DMS114 treated with DMSO at 0.1 percent for 48 hours (cell line): ENCODE measurements around the gene EDAR.

Experiments
- DNase-seq: peaks from one replicate; lab custom pipeline; 2025; ENCODE audit not compliant: unreplicated experiment; lab: John Stamatoyannopoulos, UW

The EDAR gene

DNA sequence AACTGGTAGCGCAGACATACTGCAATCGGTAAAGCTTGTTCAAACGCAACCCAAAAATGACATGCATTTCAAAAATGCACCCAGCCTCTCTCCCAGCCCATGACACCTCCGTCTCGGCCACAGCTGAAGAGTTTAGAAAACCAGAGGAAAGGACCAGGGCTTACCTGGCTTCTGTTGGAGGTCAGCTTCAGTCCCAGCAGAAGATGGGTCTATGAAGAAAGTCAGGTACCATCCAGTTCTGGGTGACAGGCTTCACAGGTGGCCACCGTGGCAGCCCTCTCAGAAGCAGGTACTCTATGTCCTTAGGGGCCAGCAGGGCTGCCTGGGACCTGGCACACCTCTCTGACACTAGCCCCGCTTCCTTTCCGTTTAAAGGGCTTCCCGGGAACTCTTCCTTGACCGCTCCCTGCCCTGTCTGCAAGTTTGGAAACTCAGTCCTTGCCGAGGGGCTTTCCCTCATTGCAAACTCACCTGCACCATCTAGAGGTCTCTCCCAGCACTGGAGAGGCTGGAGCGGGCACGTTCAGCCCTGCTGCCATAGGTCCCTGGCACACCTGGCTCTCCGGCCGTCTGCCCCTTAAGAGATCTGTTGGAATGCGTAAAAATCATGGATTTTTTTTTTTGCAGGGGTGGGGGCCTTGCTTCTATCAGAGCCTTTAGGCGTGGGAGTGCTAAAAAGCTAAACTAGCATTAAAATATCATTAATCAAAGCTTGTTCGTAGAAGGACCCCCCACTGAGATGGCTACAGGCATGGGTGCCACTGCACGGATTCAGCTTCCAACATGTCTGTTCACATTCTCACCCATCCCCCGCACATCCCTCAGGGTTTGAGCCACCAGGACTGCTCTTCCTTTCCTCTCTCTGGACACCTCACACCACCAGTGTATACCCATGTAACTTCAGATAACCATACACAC is at the start of gene EDAR:
EDAR (minus strand) TSS at position 425 of the 918 bp plus-strand sequence. CDS start 58,206 bp downstream, outside the sequence.
- no peak for DNase-seq

DNA sequence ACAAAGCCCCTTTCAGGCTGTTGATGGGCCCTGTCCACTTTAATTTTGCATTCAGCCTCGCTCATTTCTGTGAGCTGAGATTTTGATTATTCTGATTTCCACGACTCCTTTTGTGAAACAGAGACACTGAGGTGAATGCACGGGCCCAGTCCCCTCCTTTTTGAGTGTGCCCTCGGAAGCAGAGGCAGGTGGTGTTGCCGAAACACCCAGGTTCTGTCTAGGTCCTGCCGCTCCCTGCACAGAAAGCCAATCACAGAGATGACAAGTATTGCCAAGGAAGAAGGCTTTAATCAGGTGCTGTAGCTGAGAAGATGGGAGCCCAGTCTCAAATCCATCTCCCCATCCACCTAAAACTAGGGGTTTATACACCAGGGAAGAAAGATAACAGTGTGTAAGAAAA is 44.2 kb upstream of the EDAR start:
- DNase-seq, result no peak

DNA sequence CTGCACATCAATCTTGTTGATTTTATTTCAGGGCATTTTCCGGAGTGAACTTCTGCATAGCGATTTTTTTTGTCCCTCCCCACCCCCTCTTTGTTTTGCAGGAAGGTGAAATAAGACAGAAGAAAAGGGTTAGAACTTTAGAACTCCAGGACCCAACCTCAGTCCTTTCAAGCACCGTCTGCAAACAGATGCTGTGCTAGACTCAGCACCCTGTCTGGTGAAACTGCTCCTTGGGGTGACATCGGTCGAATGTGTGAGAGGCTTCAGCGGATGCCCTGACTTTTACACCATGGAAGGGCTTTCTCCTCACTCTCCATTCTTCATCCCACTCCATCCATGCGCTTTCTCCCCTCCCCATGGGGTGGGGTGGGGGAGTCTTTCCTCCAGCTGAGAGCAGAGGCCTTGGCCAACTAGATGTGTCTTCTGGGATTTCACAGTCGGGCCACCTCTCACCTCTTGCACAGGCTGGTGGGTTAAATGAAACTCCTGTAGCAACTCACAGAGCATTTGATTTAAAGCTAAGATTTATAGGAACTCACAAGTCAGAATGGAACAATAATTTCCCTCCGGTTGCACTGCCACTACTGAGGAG is 43.3 kb upstream of the EDAR start:
- no peak for DNase-seq

DNA sequence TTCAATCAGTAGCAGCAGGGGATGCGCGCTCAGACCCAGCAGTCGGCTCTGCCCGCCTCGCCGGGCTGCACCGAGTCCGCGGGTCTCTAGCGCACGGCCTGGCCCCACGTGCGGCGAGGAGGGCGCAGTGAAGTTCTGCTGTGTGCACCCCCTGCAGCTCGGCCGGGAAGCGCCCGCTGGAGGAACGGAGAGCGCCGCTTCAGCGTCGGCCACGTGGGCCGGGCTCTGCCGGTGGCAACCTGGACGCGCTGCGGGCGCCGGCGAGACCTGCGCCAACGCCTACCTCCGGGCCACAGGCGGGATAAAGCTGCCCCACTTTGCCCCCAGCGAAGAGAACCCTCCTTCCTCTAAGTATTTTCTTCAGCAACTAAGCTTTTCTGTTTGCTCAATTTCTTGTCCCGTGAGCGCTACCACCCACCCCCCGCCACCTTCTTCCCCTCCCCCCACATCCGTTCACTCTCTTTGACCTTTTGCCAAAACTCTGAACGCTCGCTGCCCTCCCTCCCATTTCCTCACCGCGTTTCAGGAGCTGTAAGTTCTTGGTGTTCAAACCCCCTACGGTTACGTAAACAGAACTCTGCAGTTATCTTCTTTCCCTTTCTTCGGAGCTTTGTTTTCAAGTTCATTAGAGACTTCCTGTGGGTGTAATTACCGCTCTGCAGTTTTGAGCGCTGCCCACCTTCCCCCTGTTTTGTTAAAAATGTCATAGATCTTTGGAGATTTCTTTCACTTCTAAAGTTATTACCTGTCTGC is 42.6 kb upstream of the EDAR start:
- DNase-seq, result no peak

DNA sequence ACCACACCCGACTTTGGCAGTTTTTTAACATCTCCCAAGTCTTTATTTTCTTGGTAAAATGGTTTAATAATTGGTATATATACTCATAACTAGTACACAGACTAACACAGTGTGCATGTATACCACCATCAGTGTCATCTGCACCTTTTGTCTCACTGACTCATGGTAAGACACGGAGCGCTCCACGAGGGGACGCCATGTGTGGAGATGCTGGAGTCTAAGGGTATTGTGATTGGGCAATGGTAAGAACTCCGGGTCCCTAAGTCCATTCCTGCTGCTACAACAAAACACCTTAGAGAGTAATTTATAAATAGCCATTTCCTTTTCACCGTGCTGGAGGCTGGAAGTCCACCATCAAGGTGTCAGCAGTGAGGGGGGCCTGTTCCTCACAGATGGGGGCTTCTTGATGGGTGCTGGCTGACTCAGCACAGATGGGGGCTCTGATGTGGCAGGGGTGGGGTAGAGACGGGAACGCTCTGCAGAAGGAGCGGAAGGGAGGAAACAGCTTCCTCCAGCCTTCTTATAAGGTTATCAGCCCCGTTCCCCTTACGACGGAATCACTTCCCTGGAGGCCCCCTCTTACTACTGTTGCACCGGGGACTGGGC is 42.0 kb upstream of the EDAR start:
- DNase-seq, result no peak

DNA sequence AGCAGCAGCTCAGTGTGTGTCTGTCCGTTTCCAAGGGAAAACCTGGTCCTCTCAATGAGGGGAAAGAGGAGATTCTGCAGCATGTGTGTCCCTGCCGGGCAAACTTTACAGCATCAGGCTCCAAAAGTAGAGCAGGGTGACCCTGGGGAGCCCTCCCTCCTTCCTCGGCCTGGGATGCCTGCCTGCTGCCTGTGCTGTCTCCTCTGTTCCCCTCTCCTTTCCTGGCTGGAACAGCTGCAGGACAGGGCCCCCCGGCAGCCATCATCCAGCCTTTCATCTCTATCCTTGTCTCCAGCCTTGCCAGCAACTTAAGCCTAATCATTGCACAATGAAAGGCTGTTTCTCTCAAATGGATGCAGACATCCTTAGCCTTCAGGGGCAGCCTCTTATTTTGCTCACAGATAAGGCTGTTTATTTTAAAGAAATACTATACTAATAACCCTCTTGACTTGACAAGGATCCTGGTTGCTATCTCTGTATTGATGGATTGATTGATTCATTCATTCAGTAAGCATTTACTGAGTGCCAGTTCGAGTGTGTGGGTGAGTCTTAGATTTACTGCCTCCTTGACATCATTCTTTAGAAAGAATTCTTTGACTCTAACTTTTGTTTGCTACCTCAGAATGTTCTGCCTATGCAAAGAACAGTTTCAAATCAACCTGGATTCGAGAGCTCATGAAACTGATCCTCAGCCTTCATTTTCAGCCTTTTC is 40.6 kb upstream of the EDAR start:
- DNase-seq, result no peak

DNA sequence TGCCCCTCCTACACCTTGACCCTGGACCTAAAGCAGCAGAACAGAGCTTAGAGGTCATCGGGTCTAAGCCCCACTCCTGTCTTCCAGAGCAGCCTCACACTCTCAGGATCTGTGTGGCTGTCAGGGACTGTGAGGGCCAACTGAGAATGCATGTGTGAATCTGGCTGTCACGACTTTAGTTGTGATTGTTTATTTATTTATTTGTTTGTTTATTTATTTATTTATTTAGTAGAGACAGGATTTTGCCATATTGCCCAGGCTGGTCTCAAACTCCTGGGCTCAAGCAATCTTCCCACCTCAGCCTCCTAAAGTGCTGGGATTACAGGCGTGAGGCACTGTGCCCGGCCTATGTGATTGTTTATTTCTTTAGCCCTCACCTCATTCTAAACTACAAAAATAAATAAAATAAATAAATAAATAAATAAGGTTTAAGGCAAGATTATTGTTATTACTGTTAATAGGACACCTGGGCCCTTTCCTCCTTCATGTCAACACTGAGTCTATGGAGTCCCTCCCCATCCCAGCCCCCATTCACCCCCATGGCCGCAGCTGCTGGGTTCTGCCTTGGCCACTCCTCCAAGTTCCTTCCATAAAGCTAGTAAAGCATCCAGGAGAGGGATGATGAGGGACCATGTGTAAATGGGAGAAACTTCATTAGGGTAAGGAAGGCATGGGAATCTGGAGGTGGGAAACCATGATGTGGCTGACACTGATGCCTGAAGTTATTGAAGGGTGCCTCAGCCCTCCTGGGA is 39.9 kb upstream of the EDAR start:
- no peak for DNase-seq

DNA sequence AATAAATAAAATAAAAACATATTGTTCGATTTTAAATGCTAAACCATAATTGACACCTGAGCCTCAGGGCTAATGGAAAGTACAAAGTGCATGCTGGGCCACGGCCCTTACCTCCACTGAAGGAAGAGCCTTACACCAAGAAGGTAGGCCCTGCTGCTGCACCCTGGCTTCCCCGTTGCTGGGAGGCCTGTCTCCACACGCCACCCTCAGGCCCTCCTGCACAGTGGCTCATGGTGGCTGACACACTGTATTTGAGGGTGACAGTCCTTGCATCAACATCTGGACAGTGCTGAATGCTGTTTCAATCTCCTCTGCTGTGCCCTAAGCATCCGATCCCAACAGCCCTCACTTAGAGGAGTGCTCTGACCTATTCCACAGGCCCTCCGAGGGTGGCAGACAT is 39.3 kb upstream of the EDAR start:
- DNase-seq, result no peak

DNA sequence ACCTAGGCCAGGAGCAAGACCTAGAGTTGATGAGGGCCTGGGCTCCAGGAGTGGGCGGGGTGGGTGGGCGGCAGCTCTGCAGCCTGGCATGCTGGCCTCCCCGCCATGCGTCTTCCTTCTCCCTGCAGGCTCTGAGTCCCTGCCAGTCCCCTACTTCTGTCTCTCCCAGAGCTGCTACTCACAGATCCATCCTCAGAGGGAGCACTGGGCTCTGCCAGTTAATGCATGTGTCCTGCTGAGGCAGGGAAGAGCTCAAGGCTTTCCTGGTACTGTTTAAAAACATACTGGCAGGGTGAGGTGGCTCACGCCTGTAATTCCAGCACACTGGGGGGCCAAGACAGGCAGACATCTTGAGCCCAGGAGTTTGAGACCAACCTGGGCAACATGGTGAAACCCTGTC is 38.7 kb upstream of the EDAR start:
- DNase-seq, result no peak

DNA sequence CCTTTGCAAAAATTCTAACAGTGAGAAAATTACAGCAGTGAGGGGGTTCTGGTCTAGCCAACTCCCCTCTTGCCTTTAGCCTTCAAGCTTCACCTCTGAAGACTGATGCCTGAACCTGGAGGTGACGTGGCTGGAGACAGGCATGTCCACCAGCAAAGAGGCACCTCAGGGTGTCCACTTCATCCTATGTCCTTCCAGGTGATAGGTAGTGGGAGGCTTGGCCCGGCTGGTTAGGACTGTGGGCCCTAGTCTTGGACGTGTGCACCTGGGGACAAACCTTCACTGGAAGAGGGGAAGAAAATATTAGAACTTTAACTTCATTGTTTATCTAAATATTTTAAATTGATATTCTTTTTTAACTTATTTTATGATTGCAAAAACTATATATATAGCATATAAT is 35.5 kb upstream of the EDAR start:
- DNase-seq, result no peak

DNA sequence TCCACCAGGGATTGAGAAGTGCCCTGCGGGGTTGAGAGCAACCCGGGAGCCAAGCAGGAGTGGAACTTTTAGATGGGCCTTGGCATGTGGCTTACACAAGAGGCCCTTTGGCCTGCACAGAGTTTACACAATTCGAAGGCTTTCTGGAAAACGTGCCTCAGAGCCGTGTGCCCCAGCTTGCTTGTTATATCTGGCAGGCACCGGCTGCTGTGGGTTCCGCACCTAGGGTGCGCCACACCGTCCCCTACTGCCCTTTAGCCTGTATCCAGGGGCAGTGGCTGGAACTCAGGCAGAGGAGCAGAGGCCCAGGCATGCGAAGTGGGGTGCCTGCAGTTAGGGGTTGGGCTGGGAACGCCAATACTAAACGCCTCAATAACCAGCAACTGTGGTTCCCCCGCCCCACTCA is 32.9 kb upstream of the EDAR start:
- DNase-seq, result no peak

DNA sequence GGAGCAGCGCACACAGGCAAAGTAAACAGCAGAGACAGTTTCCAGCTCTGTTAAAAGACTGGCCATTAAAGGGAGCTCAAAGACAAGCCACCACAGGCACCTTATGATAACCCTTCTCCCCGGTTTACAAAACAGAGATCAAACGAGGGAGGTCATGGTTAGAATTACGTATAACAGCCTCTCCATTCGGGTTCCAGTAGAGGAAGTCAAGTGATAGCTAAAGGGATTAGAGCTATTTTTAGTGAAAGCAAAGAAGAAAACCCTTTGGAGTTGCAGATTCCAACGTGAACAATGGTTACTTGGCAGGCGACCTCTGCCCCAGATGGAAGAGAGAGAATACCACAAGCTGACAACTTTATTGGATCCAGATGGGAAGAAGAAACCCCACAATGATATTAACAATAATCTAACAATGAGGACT is 31.2 kb upstream of the EDAR start:
- DNase-seq, result no peak

DNA sequence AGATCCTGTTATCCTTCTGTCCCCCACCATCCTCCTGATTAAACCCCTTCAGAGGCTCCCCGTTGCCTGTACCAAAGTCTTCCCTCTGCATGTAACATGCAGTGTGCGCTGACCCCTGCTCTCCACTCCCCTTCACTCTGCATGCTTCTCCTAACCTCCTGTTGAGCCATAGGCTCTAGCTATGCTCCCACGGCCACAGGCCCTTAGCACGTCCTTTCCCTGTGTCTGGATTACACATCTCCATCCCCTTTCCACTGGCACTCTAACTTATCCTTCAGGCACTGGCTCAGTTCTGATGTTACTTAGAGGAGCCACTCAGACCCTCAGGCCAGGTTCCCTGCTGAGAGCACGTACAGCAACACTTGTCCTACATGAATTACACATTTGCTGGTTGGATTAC is 29.4 kb upstream of the EDAR start:
- DNase-seq, result no peak

DNA sequence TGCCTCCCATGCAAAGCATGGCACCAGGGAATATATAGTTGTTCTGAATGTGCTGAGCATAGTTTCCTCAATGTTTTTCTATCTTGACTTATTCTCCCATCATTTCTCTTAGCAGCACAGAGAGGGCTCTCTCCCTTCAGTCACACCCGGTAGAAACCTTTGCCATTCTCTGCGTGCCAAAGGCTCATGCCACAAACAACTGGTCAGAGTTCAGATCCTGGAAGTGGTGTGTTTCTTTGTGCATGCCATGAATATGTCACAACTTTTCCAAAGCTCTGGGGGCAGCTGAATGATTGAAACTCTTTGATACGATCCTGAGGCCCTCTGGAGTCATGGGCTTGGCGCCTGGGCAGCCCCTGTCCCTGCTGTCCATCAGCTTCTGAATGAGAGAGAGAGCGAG is 28.0 kb upstream of the EDAR start:
- DNase-seq, result no peak

DNA sequence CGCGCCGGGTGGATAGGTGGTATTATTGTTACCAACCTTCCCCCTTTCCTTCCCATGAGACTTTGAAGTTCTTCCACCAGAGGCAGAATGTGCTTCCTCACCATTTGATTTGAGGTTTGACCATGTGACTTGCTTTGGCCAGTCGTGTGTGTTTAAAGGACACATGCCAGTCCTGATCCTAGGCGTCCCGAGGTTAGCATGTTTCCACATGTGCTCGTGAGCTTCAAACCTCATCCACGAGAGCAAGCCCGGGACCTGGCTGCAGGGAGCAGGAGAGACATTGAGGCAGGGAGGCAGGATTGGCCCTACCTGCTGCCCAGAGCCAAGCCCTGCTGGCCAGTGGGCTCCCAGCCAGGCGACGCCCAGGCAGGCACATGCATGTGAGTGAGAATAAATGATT is 27.4 kb upstream of the EDAR start:
- no peak for DNase-seq

DNA sequence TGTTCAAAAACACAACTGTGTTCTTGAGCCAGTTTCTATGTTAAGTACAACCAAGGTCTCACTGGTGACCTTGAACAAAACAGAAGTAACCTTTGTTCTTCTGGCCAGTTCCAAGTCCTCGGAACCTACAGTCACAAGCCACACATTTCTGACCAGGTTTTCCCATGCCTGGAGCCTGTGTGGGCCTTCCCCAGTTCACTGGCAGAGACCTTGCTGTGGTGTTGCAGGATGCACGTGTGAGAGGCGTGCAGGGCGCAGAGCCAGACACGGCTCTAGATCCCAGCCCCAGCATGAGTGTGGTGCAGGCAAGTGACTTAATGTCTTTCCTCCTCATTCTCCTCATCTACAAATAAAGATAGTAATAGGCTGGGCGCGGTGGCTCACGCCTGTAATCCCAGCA is 25.5 kb upstream of the EDAR start:
- no peak for DNase-seq

DNA sequence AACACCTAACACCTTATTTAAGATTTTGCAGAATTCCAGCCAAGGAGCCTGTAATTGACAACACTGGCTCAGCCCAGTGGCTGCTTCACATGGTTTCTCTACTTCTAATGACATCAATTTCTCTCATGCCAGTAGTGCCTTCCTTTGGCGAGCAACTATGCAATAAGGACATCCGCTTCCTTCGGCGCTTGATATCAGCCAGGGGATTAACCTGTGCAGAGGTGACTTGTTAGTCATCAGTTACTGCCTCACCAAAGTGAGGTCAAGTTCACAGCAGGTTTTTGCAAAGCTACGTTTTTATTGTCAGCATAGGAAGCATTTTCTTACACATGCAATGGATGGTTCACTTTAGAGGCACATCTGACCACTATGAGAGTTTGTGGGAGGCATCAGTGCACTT is 24.0 kb upstream of the EDAR start:
- DNase-seq, result no peak

DNA sequence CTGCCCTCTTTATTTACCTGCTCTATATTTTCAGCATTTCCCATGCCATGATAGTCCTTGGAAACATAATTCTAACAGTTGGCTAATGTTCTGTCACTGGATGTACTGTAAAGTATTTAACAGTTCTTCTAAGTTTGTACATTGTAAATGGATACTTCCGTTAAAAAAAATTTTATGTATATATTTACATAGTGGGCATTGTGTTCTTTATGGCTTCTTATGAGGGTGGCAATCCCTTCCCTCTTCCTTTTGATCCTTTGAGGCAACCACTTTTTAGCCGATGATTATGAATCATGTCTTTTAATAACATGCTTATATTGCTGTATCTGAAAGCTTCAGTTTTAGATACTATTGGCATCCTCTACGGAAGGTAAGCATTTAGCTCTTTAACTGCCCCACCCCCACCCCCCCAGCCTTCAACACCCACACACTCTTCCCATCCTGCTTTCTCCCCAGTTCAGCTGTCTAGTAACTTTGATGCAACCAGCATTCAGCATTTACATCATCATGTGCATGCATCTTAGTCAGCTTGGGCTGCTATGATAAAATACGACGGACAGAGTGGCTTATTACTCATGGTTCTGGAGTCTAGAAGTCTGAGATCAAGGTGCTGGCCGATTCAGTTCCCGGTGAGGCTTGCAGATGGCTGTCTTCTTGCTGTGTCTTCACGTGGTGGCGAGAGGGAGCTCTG is 21.0 kb upstream of the EDAR start:
- DNase-seq, result no peak

DNA sequence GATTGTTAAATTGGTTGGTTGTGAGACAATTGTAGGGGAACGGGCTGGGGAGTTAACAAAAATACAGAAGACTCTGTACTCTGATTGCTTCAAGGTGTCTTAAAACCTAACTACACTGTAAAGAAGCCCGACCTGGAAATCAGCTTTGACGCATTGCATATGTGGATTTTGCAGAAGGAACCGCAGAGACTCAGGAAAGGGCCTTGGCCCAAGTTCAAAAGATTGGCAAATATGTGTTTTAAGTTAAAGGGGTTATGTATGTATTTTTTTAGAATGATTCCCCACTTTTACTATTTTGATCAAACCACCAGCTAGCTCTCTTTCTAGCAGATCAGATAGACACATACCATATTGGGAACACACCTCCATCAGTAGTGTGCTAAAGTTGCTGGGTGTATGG is 18.0 kb upstream of the EDAR start:
- no peak for DNase-seq
